ENCODE data around the gene PRKAR2A.
A peak's percentile ranks its signal among the peaks of the same experiment; 100 is the strongest.

Gene PRKAR2A

DNA sequence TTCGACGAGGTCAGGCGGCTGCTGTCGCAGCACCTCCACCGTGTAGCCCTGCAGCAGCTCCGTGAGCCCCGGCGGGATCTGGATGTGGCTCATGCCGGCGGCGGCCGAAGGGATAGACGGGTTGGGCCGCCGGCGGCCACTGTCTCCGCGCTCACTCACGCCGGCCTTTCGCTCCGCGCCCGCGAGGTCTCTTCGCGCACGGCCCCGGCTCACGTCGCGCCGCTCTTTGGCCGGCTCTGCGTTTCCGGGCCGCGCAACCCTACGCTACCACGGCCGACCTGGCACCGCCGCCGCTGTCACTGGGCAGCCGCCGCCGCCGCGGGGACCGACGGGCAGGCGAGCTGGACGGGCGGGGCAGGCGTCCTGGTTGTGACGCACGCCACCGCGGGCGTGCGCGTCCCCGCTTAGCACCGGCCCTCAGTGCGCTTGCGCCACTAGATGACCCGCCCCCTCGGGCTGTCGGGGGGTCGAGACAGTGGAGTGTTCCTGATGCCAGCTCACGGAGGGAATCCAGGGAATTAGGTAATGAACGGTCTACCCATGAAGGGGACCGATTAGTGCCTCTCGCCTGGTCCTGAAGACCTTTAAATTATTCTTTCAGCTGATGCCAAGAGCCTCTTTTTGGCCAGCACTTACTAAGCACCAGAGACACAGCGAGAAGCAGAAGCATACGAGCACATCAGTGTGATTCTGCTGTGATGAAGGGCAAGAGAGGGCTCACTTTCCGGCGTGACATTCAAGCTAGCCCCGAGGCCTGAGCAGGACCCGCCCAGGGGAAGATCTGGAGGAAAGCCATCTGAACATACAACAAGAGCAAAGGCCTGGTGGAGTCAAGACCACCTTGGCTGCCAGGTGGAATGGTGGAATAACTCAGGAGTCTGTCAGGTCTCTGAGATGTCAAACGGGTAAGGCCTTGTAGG is at the start of gene PRKAR2A:
Gene PRKAR2A, minus strand, starts transcription at position 371 of the 920 bp plus-strand sequence. Its CDS starts 278 bp downstream, at position 93.
- peak; percentile 93 for DNase-seq

DNA sequence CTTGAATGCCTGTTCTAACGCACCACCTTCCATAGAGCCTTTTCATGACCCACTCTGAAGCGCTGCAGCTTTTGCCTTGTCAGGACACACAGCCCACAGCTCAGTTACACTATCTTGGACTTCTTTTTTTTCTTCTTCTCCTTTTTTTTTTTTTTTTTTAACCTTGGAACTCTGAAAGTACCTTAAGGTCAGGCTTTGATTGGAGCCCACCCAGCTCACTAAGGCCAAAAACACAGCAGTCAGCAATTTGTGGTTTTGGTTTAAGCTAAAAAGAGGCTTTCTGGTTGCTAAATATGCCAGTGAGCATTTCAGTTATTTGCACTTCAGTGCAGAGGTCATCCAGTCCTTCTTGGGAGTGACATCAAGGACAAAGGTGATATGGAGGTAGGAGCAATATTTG is 49.3 kb upstream of the PRKAR2A start:
- no peak for DNase-seq

DNA sequence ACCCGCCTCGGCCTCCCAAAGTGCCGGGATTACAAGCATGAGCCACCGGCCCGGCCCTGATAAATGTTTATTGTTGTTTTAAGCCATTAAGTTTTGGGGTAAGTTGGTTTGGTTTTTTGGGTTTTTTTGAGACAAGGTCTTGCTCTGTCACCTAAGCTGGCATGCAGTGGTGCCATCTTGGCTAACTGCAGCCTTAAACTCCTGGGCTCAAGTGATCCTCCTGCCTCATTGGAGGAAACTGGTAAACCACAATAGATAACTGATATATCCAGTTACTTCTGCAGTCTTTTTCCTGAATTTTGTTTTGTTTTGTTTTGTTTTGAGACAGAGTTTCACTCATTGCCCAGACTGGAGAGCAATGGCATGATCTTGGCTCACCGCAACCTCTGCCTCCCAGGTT is 46.8 kb upstream of the PRKAR2A start:
- DNase-seq, result no peak

DNA sequence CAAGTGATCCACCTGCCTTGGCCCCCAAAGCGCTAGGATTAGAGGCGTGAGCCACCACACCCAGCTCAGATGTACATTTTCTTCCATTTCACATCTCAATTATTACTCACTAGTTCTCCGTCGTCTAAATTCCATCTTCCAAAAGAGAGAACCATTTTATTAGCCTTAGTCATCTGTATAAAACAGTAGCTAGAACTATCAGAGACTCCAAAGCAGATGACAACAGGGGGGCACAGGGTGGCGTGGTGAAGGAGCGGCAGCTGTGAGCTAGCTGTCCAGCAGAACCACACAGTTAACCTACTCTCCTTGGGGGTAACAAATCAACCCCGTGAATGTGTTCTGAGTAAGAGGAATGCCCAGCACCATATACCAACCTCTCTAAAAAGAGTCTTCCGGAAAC is 43.9 kb upstream of the PRKAR2A start:
- no peak for DNase-seq

DNA sequence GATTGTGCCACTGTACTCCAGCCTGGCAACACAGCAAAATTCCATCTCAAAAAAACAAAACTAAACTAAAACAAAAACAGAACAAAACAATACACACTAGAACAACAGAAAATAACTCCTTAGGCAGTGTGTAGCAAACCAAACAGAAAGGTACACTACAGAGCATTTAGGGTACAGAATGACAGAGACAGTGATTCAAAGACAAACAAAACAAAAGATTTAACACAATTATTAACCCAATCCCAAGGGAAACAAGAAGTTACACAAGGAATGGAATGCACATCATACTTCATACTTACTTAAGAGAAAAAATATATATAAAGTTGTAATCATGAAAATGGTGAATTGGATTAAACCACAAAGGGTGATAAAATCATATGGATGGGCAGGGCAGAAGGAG is 38.1 kb upstream of the PRKAR2A start:
- DNase-seq, result no peak

DNA sequence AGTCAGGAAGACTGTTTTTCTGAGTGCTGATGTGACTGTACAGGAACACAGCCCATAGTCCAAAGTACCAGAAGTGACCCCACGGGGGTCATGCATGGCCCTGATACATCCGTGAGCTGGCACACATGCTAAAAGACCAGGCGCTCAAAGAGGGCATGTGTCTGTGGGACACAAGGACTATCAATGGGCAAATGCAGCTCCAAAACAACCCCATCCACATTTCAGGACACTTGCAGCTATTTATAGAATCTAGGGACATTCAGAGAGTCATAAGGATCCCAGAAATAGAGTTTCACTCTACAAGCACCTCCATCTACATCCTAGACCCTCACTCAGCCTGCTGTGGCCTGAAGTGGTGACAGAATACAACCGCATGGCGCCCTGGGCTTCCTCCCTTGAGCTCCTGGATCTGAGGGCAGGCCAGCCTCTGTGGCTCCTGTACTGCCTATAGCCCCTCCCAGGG is 34.0 kb upstream of the PRKAR2A start:
- DNase-seq, result no peak

DNA sequence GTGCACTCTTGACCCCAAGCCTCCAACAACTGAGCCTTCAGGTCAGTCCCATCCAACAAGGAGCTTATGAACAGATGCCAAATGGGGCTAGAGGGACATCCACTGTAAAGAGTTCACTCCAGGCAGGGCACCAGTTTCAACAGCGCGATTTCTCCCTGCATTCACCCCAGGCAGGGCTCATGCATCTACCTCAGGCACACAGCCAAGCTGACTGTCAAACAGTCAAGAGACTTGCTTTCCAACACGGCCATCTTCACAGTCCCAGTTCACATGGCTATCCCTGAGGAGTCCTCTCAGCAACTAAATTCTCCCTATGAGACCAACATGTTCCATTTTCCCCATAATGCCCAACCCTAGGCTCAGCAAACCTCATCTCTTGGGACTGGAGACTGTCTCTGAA is 33.3 kb upstream of the PRKAR2A start:
- no peak for DNase-seq

DNA sequence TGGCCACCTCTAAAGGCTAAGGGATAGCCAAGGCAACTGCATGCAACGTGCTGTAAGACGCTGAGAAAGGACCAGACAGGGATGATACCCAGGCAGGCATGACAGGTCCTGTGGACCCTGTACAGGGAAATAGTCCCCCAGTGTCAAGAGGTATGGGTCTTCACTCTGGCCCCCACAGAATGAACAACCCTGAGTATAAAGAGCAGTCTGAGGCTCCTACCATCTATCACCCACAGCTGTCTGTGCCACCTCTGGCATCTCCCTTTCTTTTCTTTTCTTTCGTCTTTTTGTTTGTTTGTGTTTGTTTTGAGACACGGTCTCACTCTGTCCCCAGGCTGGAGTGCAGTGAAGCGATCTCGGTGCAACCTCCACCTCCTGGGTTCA is 32.3 kb upstream of the PRKAR2A start:
- no peak for DNase-seq

DNA sequence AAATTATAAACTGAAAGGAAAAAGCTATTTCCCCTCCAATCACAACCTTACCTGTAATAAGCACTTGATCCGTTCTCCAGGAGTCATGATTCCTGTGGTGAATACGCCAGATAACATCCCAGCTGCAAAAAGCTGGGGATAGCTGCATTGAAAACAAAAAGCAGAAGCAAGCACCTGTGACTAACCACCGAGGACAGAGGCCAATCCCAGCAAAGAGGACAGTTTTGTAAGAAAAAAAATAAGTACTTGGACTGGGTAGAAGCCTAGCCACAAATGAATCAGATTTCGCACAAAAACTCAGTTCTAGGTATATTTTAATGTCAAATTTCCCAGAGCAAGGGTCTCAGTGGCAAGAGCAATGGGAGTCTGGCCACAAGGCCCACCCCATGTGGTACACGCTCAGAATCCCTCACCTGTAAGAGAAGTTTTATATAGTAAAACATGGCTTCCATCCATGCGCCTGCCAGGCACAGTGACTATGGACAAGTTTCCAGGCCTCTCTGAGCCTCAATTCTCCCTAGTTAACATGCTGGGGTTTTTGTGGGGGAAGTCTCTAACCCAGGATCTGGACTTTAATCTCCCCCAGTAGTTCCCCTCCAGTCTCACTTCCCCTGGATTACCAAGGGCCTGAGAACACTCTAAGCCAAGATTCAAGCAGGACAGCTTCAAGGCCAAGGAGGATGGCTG is 31.8 kb upstream of the PRKAR2A start:
- no peak for DNase-seq

DNA sequence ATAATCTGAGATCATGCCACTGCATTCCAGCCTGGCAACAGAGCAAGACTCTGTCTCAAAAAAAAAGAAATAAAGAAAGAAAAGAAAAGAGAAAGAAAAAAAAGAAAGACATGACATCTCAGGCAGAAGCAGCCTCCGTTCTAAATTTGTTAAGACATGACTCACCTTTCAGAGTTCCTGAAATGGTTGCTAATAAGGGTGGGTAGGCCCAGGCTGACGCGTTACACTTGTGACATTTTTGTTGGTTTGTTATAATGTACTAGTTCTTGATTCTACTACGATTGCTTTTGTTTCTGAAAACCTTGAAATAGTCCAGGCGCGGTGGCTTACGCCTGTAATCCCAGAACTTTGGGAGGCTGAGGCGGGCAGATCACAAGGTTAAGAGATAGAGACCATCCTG is 30.0 kb upstream of the PRKAR2A start:
- no peak for DNase-seq

DNA sequence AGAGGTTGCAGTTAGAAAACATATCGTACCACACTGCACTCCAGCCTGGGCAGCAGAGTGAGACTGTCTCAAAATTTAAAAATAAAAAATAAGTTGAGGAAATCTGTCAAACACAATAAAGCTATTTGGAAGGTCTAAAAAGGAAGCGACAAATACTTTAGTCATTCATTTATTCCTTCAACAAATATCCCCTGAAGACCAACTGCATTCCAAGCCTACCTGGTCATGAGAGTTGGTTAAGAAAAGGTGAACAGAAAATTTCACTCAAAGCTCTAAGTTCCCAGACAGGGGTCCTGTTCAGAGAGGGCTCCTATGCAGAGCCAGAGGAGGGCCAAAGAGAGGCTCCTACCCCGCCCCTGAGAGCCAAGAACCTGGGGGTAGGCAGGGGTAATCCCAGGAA is 15.4 kb upstream of the PRKAR2A start:
- DNase-seq, result no peak

DNA sequence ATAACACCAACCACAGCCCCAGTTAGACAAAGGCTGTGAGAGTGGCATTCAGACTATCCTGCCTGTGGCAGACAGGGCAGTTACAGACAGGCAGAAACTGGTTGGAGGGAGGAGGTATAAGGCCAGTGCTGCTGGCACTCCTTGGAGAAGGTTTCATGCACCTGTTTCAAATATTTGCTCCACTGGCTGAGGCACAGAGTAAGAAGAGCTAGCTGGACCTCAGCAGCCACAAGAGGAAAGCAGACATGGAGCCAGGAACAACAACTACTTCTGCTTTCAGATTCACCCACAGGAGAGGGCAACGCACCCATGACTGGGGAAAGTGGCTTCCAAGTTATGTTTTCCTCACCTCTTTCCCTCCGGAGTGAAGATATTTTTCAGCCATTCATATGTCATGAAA is 11.5 kb upstream of the PRKAR2A start:
- no peak for DNase-seq

DNA sequence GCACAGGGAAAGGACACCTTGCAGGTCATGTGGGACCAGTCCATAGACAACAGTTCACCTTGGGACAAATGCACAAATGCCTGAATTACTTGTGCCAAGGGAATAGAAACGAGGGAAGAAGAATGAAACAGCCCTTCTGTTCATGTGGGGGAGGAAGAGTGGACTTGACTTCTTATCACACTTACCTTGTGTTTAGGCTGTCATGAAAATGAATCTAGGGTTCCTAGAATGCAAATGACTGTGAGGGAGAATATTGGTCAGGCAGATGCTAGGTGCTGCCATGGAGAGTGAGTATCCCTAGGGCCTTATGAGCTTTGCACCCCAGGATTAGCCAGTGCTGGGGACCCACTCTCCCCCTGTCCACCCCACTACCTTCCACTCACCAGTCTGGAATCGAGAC is 11.0 kb upstream of the PRKAR2A start:
- no peak for DNase-seq

DNA sequence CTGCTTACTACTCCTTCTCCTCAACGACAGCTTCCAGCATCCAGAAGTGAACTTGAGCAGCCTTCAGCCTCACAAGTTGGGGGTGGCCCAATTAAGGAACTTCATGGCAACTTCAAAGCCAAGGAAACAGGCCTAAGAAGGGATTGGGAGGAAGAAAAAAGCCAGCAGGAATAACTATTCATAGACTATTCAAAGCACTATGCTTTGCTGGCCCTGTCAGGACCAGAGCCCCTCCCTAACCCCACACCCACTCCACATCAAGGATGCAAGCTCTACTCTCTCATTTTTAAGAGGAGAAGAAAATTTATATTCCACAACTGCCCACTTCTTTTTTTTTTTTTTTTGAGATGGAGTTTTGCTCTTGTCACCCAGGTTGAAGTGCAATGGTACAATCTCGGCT is 10.0 kb upstream of the PRKAR2A start:
- DNase-seq, result no peak

DNA sequence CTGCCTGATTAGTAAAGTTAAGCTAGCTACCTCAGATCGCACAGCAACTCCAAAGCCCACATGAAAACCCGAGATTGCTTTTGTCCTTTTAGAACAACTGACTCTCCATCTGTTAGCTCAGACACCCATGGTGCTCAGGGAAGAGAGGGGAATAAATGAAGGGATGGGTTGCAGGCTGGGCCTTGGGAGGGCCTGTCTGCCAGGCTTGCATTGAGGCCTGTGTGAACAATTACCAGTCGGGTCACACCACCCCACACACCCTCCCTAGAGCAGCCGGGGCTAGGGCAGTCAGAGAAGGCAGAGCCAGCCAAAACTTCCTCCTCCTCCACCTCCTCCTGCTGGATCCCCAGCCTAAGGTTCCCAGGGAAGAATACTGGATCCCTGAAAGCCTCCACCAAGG is 8.8 kb upstream of the PRKAR2A start:
- no peak for DNase-seq

DNA sequence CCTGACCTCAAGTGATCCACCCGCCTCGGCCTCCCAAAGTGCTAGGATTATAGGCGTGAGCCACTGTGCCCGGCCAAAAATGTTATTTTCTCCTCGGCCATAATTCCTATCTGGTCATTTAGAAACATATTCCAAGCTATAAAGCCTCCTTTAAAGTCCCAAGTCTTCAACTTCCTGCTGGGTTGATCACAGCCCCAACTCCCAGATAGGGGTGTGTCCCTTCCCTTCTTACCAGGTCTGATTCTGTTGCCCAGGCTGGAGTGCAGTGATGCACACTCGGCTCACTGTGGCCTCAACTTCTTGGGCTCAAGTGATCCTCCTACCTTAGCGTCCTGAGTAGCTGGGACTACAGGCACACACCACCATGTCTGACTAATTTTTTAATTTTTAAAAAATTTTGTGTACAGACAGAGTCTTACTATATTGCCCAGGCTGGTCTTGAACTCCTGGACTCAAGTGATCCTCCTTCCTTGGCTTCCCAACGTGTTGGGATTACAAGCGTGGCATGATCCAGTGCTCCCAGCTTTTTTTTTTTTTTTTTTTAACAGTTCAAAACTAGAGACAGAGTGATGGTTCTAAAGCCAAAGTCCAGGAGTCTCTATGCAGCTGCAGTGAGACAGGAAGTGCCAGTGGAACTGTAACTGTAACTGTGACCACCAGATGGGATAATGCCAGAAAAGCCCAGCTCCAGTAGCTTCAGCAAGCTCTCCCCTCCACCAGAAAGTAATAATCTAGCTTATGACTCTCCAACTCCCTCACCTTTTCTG is 8.2 kb upstream of the PRKAR2A start:
- no peak for DNase-seq

DNA sequence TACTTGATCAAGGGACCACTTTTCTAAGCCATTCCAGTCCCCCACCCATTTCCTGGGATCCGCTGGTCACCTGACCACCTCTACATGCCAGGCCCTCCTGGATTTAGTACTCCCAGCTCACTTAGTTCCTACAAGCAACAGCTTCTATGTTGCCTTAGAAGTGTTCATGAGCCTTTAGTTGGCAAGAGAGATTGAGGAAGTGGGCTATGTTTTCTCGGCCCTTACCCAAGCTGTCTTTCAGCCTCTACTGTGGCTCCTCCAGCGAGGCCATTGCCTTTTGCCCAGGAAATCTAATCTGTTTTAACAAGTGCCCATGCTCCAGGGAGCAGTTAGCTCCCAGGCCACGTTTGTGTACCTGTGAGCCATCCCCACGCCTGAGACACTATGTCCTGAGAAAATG is 4.5 kb upstream of the PRKAR2A start:
- no peak for DNase-seq

DNA sequence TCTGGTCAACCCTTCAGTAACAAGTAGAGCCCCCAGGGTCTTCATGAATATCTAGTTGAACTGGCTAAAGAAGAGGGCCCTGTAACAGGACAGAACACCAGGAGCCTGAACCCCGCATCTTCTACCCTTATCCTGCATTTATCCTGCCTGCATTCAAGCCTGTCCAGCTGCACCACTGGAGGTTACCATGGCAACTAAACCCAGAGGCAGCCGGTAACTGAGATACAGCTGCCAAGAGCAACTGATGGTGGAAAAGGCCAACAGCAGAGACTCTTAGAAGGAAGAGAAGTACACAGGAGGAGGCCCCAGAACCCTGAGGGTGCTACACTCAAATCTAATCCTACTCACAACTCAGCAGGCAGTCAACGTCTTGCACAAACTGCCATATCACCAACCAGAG is 3.7 kb upstream of the PRKAR2A start:
- DNase-seq, result no peak

DNA sequence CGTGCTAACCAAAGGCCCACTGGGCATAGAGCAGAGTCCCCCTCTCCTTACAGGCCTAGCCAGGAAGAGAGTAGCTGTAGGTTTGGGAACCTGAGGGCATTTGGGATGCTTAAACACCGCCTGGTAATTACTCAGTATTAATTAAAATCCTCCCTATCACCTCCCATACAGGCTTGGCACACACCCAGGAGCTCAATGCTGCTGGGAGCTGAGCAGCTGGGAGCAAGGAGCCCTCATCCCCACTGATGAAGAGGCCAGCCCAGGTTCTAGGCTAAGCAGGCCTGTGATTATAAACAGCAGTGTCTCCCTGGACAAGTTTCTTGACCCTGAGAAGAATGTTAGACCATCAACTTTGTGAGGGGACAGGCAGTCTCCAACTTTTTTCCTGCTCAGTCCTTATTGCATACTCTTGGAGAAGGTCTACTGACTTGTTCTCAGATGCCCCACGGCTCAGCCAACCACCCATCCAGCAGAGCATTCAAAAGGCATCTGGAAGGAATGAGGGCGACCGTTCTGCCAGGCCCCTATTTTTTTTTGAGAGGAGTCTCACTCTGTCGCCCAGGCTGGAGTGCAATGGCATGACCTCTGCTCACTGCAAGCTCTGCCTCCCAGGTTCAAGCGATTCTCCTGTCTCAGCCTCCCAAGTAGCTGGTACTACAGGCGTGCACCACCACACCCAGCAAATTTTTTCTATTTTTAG is 1.3 kb upstream of the PRKAR2A start:
- DNase-seq, result no peak

DNA sequence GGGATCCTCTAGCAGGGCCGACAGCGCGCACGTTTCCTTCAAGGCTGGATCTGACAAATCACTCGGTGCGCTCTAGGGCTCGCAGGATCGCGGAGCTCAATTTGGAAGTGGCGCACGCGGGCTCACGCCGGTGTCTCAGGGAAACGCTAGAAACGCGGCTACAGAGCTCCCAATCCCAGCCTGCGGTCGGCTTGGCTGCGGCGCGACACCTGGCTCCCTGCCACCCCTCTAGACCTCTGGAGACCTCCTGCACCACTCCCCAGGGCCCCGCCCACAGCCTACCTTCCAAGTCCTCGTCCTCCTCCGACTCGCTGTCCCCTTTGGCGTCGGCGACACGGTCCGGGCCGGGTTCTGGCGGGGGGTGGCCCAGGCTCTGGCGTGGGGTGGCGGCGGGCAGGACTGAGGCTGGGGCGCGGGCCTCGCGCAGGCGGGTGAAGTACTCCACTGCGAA is 596 bp downstream of the PRKAR2A start:
- peak; percentile 81 for DNase-seq

DNA sequence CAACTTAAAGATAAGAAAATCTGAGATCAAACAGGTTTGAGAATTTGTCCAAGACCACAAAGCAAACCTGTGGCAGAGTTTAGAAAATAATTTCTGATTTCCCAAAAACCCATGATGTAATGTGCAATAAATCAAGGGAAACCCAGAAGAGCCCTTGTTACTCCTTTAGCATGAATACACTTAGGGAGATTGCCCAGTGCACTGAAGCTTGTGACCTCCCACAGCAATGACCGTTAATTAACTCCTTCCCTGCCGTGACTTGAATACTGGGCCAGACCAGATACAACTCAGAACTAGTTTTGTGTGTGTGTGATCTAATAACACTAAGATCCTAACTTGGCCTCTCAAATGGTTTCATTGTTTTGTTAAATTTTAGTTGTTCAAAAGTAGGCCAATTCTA is 2.5 kb downstream of the PRKAR2A start:
- no peak for DNase-seq

DNA sequence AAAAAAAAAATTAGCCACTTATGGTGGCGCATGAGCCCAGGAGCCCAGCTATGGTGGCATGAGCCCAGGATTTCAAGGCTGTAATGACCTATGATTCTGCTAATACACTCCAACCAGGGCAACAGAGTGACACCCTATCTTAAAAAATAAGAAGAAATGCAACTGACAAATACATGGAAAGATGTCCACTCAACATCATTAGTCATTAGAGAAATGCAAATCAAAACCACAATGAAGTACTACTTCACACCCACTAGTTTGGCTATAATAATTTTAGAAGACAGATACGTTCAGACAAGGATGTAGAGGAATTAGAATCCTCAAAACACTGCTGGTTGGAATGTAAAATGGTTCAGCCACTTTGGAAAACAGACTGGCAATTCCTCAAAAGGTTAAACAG is 10.5 kb downstream of the PRKAR2A start:
- DNase-seq, result no peak

All from right forelimb (tissue), 1 donor.